Kidney (tissue), 14 donors: ENCODE data around the gene BACH2. TPM values are rescaled to one million over a fixed set of nuclear protein-coding genes. Genes with fewer than 3 reads are reported as not detected.

Source experiments
- DNase-seq, 5 donors: peaks; one replicate each; pipeline ENCODE4 v3.0.0-alpha.2; 2013 to 2020
- FAIRE-seq: peaks from 2 replicates; lab custom pipeline; 2012; peaks lifted over from hg19 to GRCh38; lab: Jason Lieb, UNC
- H3K27ac ChIP-seq, 2 donors: one replicate each; pipeline ENCODE4 v1.7.0; 2013; ENCODE audit warnings: low read depth in 2 of 2, low read length in 2 of 2, inconsistent platforms in 1 of 2
- H3K27me3 ChIP-seq: one replicate; pipeline ENCODE4 v1.7.1; 2013; ENCODE audit warnings: low read length, inconsistent platforms; ENCODE audit not compliant: control insufficient read depth, insufficient read depth
- H3K36me3 ChIP-seq, 3 donors: one replicate each; pipeline versions ENCODE4 v1.7.0 to v1.7.1; 2013; ENCODE audit warnings: low read length in 3 of 3, control low read depth in 1 of 3, inconsistent platforms in 1 of 3; ENCODE audit not compliant: insufficient read depth in 3 of 3, control insufficient read depth in 2 of 3
- H3K4me1 ChIP-seq, 3 donors: one replicate each; pipeline versions ENCODE4 v1.7.0 to v1.7.1; 2013; ENCODE audit warnings: low read length in 3 of 3, inconsistent platforms in 1 of 3, low read depth in 1 of 3; ENCODE audit not compliant: control insufficient read depth in 2 of 3, insufficient read depth in 2 of 3
- H3K4me3 ChIP-seq, 3 donors: one replicate each; pipeline versions ENCODE4 v1.7.0 to v1.8.1; 2013; ENCODE audit warnings: low read length in 3 of 3, control low read depth in 1 of 3, inconsistent platforms in 1 of 3
- H3K9ac ChIP-seq, 3 donors: one replicate each; pipeline versions ENCODE4 v1.7.0 to v1.7.1; 2013; ENCODE audit warnings: low read length in 3 of 3, control low read depth in 1 of 3, inconsistent platforms in 1 of 3
- H3K9me3 ChIP-seq, 3 donors: one replicate each; pipeline versions ENCODE4 v1.7.0 to v1.7.1; 2013; ENCODE audit warnings: low read length in 3 of 3, control low read depth in 1 of 3, inconsistent platforms in 1 of 3; ENCODE audit not compliant: control insufficient read depth in 2 of 3, insufficient read depth in 1 of 3
- CTCF ChIP-seq: IDR thresholded peaks from 3 replicates; pipeline ENCODE4 v1.5.1; 2012; ENCODE audit warnings: mild to moderate bottlenecking, moderate library complexity, borderline replicate concordance; ENCODE audit not compliant: insufficient read depth; ENCODE audit errors: extremely low read depth
- intact Hi-C: fragments of 100-400 bp; cut with DNase I; formaldehyde crosslinking; loops from one replicate; pipeline ENCODE4 v1.11.1; 2022
- polyA plus RNA-seq: library from polyadenylated mRNA; stranded (reverse); fragments of 350-450 nt; fragmentation: Illumina TruSeq; extraction: RNeasy Lipid Tissue Mini Kit (QIAGEN cat#74804); gene quantifications from one replicate; pipeline ENCODE4 v1.2.3, GENCODE V29; 2014; ENCODE audit warnings: low read depth, low replicate concordance; ENCODE audit not compliant: insufficient read depth
- total RNA-seq: library from RNA; stranded (reverse); fragmentation: NEBNext Ultra II Directional; extraction: Animal tissue kit (Norgen Biotek cat#: 25700); gene quantifications from one replicate; pipeline ENCODE4 v1.2.1, GENCODE V29; 2021
- donor health status: control.
- donor health status: control.
- donor health status: control.
- donor health status: control.
- donor health status: control.
- donor health status: DM: yes; HTN: yes; CAD: no.
- donor health status: Normal renal cell carcinoma (clear cell type).

Gene BACH2
- total and polyA plus RNA-seq, 2 donors from 2014 or later = 0.32 to 6.9 TPM

- H3K36me3 ChIP-seq = no peaks in the 10 kb centered on the region
- FAIRE-seq = no peak
- no peak overlapping the region for H3K27ac ChIP-seq
- peak; percentile 70 to 84 (median 80) for DNase-seq
- no peaks in the 10 kb centered on the region for H3K9me3 ChIP-seq
- H3K4me3 ChIP-seq = no peak overlapping the region
- TF ChIP-seq CTCF = no peak
- intact Hi-C loops = no loop called here
- no peak overlapping the region for H3K9ac ChIP-seq
- H3K27me3 ChIP-seq = no peaks in the 10 kb centered on the region
- H3K4me1 ChIP-seq = no peaks in the 10 kb centered on the region
Measured at GRCh38 chr6:89984926-89985750, 311.5 kb downstream of the BACH2 start.

- no peaks in the 10 kb centered on the region for H3K36me3 ChIP-seq
- intact Hi-C loops = no loop called here
- H3K9ac ChIP-seq = no peak overlapping the region
- H3K4me3 ChIP-seq = no peak overlapping the region
- H3K27me3 ChIP-seq = no peaks in the 10 kb centered on the region
- TF ChIP-seq CTCF = no peak
- FAIRE-seq (no peak), DNase-seq (no peak)
- H3K4me1 ChIP-seq = no peaks in the 10 kb centered on the region
- H3K27ac ChIP-seq = no peak overlapping the region
- H3K9me3 ChIP-seq = no peaks in the 10 kb centered on the region
Measured at GRCh38 chr6:89980353-89980752, 316.3 kb downstream of the BACH2 start.

- intact Hi-C loops = loop anchor here (10.0 kb wide), 1 partner anchor 415 kb away; no protein-coding TSS in a partner anchor
- H3K36me3 ChIP-seq = no peaks in the 10 kb centered on the region
Measured at GRCh38 chr6:89979481-89980119, 317.0 kb downstream of the BACH2 start.

More at GRCh38 chr6:89979481-89980119, 317.0 kb downstream of the BACH2 start:
- FAIRE-seq = no peak
- Histone ChIP-seq H3K9ac (no peak overlapping the region), H3K4me3 (no peak overlapping the region), H3K9me3 (no peaks in the 10 kb centered on the region), H3K27ac (no peak overlapping the region), H3K4me1 (no peaks in the 10 kb centered on the region), H3K27me3 (no peaks in the 10 kb centered on the region)
- TF ChIP-seq CTCF = no peak
- no peak for DNase-seq
